Progenitor cell of endocrine pancreas (in vitro differentiated cells): Measurements from ENCODE around the gene APOL6. TPM values are rescaled to one million over a fixed set of nuclear protein-coding genes. Genes with fewer than 3 reads are reported as not detected.
A peak's percentile ranks its signal among the peaks of the same experiment; 100 is the strongest.

ENCODE experiments used
- DNase-seq: peaks from one replicate; pipeline ENCODE4 v3.0.0; 2021; ENCODE audit warnings: low spot score; ENCODE audit not compliant: unreplicated experiment
- H3K27ac Mint-ChIP-seq: 2 replicates; pipeline ENCODE4 v1.8.0; 2021; ENCODE audit warnings: mild to moderate bottlenecking, moderate library complexity, mixed read lengths
- H3K27me3 Mint-ChIP-seq: 2 replicates; pipeline ENCODE4 v1.8.0; 2021; ENCODE audit warnings: mixed read lengths
- H3K36me3 Mint-ChIP-seq: 2 replicates; pipeline ENCODE4 v1.8.0; 2022; ENCODE audit warnings: mixed read lengths; ENCODE audit not compliant: insufficient read depth
- H3K4me1 Mint-ChIP-seq: 2 replicates; pipeline ENCODE4 v1.8.0; 2021; ENCODE audit warnings: low read depth, mixed read lengths
- H3K4me3 Mint-ChIP-seq: 2 replicates; pipeline ENCODE4 v1.8.0; 2021; ENCODE audit warnings: low read depth, mild to moderate bottlenecking, moderate library complexity, mixed read lengths
- H3K9me3 Mint-ChIP-seq: 2 replicates; pipeline ENCODE4 v1.8.0; 2021; ENCODE audit warnings: low read depth, mixed read lengths
- total RNA-seq: library from RNA; stranded (reverse); gene quantifications from 2 replicates; pipeline ENCODE4 v1.2.1, GENCODE V29; 2021
- TF ChIP-seq, protein P1 (sequence below): fragments of 200-600 bp; sonication (generic); IDR thresholded peaks from one replicate; pipeline ENCODE4 v1.5.0; 2021; ENCODE audit warnings: antibody characterized with exemption, mild to moderate bottlenecking; ENCODE audit not compliant: unreplicated experiment

Gene APOL6
- total RNA-seq, 1 donor from 2014 or later = 0.07 TPM

DNA sequence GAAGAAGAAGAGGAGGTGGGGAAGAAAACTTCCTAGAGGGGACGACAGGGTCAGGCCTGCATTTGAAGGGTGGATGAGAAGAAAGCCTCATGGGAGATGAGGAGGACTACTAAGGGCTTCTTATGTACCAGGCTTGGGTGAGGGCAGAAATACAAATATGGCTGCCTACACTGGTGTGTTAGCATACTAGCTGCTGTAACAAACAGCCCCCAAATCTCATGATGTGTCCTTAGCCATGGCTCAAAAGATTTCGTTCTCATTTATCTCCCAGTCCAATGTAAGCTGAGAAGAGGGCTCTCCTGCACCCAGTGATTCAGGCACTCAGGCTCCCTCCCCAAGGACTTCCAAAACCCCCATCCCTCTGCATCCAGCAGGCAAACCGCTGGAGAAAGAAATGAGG is 19.5 kb upstream of the APOL6 start:
- no peak overlapping the region for H3K27ac Mint-ChIP-seq
- peaks cover 17% of the 10 kb centered on the region for H3K27me3 Mint-ChIP-seq
- H3K9me3 Mint-ChIP-seq = no peaks in the 10 kb centered on the region
- TF ChIP-seq, protein P1, sequence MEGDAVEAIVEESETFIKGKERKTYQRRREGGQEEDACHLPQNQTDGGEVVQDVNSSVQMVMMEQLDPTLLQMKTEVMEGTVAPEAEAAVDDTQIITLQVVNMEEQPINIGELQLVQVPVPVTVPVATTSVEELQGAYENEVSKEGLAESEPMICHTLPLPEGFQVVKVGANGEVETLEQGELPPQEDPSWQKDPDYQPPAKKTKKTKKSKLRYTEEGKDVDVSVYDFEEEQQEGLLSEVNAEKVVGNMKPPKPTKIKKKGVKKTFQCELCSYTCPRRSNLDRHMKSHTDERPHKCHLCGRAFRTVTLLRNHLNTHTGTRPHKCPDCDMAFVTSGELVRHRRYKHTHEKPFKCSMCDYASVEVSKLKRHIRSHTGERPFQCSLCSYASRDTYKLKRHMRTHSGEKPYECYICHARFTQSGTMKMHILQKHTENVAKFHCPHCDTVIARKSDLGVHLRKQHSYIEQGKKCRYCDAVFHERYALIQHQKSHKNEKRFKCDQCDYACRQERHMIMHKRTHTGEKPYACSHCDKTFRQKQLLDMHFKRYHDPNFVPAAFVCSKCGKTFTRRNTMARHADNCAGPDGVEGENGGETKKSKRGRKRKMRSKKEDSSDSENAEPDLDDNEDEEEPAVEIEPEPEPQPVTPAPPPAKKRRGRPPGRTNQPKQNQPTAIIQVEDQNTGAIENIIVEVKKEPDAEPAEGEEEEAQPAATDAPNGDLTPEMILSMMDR = no peak
- H3K4me3 Mint-ChIP-seq = no peak overlapping the region
- DNase-seq = no peak
- H3K4me1 Mint-ChIP-seq = peaks cover 5% of the 10 kb centered on the region
- no peaks in the 10 kb centered on the region for H3K36me3 Mint-ChIP-seq

DNA sequence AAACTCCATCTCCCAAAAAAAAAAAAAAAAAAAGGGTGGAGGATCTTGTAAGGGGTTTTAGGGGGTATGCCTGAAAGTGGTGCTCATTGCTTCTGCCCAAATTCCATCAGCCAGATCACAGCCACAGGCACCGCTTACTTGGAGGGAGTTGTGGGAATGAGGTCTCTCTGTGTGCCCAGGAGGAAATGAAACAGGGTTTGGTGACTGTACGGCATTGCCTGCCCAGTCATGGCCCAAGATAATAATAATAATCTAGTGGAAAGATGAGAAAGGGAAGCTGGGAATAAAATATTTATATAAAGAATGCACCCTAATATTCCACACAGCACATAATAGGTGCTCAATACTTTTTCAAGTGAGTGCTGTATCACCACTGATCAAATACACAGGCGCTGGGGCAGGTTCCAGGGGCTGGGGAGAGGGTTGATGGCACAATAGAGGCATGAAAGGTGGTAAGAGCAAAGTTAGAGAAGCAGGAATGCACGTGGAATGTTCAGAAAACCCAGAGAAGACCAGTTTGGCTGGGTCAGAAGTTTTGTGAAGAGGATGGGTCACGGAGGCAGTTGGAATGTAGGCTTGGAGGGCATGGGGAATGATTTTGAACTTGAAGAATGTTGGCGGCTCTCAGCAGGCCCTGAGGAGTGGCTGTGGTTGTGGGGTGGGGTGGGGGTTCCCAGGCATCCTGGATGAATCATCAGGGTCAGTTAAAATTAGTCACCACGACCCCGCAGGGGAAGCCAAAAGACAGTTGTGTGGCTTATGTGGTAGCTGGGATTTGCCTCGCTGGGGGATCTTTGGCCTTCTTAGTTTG is 18.6 kb upstream of the APOL6 start:
- peaks cover 17% of the 10 kb centered on the region for H3K27me3 Mint-ChIP-seq
- peaks cover 5% of the 10 kb centered on the region for H3K4me1 Mint-ChIP-seq
- TF ChIP-seq, protein P1 = no peak
- H3K4me3 Mint-ChIP-seq = no peak overlapping the region
- DNase-seq = no peak
- H3K9me3 Mint-ChIP-seq = no peaks in the 10 kb centered on the region
- H3K36me3 Mint-ChIP-seq = no peaks in the 10 kb centered on the region
- H3K27ac Mint-ChIP-seq = peak overlapping the region; percentile 85

DNA sequence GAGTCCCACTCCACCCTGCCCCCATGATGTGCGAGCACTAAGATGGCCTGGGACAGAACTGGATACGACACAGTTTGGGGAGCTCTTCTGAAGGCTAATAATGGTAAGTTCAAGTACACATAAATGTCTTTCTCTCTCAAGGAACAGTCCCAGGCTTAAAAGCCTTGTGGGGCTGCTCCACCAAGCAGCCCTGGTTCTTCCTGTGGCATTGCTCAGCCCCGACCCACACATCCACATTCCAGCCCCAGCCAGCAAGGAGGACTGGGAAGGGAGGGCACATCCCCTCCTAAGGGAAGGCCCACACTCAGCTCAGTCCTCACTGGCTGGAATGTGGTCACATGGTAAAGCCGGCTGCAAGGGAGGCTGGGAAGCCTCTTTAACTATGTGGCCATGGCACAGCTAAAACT is 17.9 kb upstream of the APOL6 start:
- Mint-ChIP-seq H3K27ac (no peak overlapping the region), H3K4me1 (peaks cover 5% of the 10 kb centered on the region), H3K27me3 (peaks cover 15% of the 10 kb centered on the region), H3K4me3 (no peak overlapping the region), H3K9me3 (no peaks in the 10 kb centered on the region), H3K36me3 (no peaks in the 10 kb centered on the region)
- TF ChIP-seq, protein P1 = no peak
- no peak for DNase-seq

DNA sequence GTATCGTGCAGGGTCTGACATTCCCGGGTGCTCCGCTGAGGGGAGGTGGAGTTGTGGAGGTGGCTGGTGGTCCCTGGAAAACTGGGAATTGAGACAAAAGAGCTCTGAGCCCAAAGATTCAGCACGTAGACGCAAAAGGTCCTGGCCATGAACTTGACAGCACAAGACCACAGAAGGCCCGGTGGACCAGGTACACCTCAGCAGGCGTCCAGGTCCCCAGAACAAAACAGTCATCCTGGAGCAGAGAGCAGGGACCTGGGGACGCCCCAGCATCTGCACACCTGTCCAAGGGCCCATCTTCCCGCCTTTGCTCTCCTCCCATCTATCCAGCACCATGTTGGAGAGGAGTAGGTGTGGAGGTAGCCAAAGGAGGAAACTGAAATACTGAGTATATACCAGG is 17.4 kb upstream of the APOL6 start:
- TF ChIP-seq, protein P1 = no peak
- H3K27ac Mint-ChIP-seq = no peak overlapping the region
- no peaks in the 10 kb centered on the region for H3K9me3 Mint-ChIP-seq
- H3K36me3 Mint-ChIP-seq = no peaks in the 10 kb centered on the region
- peaks cover 5% of the 10 kb centered on the region for H3K4me1 Mint-ChIP-seq
- H3K4me3 Mint-ChIP-seq = no peak overlapping the region
- no peak for DNase-seq
- peaks cover 13% of the 10 kb centered on the region for H3K27me3 Mint-ChIP-seq

DNA sequence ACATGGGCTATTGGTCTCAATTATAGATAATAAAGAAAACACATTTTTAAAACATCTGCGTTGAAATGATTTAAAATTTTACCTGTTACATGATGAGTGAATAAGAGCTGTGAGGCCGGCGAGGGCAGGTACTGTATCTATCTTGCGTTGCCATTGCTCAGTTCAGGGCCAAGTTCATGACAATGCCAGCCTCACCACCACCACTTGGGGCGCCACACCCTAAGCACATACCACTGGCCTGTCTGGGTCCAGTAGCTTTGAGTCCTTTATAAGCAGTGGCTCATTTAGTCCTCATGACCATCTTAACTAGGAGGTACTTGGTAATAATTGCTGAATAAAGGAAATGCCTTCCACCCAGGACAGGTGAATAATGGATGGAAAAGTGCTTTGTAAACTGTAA is 16.6 kb upstream of the APOL6 start:
- no peak for DNase-seq
- H3K9me3 Mint-ChIP-seq = no peaks in the 10 kb centered on the region
- no peak overlapping the region for H3K27ac Mint-ChIP-seq
- peaks cover 12% of the 10 kb centered on the region for H3K27me3 Mint-ChIP-seq
- peaks cover 5% of the 10 kb centered on the region for H3K4me1 Mint-ChIP-seq
- TF ChIP-seq, protein P1 = peak; percentile 59
- H3K36me3 Mint-ChIP-seq = no peaks in the 10 kb centered on the region
- H3K4me3 Mint-ChIP-seq = no peak overlapping the region
